Measurements from ENCODE around the gene RREB1. TPM values are rescaled to one million over a fixed set of nuclear protein-coding genes. Genes with fewer than 3 reads are reported as not detected.
A peak's percentile ranks its signal among the peaks of the same experiment; 100 is the strongest.

The RREB1 gene
- total RNA-seq, 1 experiment from 2014 or later = 35.8 TPM

- TF ChIP-seq, protein P1, sequence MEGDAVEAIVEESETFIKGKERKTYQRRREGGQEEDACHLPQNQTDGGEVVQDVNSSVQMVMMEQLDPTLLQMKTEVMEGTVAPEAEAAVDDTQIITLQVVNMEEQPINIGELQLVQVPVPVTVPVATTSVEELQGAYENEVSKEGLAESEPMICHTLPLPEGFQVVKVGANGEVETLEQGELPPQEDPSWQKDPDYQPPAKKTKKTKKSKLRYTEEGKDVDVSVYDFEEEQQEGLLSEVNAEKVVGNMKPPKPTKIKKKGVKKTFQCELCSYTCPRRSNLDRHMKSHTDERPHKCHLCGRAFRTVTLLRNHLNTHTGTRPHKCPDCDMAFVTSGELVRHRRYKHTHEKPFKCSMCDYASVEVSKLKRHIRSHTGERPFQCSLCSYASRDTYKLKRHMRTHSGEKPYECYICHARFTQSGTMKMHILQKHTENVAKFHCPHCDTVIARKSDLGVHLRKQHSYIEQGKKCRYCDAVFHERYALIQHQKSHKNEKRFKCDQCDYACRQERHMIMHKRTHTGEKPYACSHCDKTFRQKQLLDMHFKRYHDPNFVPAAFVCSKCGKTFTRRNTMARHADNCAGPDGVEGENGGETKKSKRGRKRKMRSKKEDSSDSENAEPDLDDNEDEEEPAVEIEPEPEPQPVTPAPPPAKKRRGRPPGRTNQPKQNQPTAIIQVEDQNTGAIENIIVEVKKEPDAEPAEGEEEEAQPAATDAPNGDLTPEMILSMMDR (conservative IDR thresholded peaks at IDR 0.05) = no peak
- no peak overlapping the region for H3K23ac ChIP-seq (ENCODE audit: insufficient read length, low read depth, low read length)
- no CpG with 5 or more reads among the region's 25 CpGs for WGBS (ENCODE audit: extremely low coverage, insufficient read length, low lambda C conversion rate)
- H3K4me1 ChIP-seq (ENCODE audit: insufficient read depth, low read length) = peaks cover 28% of the 10 kb centered on the region
- H2BK5ac ChIP-seq (ENCODE audit: insufficient read length, low read length) = no peak overlapping the region
- peaks cover 4% of the 10 kb centered on the region for H3K23me2 ChIP-seq (ENCODE audit: insufficient read length, low read depth, low read length, poor library complexity, severe bottlenecking)
- H3K9ac ChIP-seq (ENCODE audit: extremely low read depth, insufficient read length, low read length) = no peak overlapping the region
- no peak overlapping the region for H3K4ac ChIP-seq (ENCODE audit: low read depth, low read length)
- no peaks in the 10 kb centered on the region for H3K27me3 ChIP-seq (ENCODE audit: insufficient read depth, low read length)
- H3K14ac ChIP-seq (ENCODE audit: insufficient read depth, low read length) = no peak overlapping the region; the same call in 1 of the 2 replicates
- Mint-ChIP-seq H3K27me3 (ENCODE audit: low read depth) (no peaks in the 10 kb centered on the region), H3K4me1 (peaks cover 65 to 78% of the 10 kb centered on the region in 2 experiments), H3K4me3 (peak overlapping the region in 1 of 2 experiments; percentile 38; a peak in 2 of 5 replicates), H3K36me3 (ENCODE audit: insufficient read depth in 1 of 3, low read depth in 3 of 3) (no peaks in the 10 kb centered on the region; a peak in 1 of 7 replicates), H3K9me3 (no peaks in the 10 kb centered on the region), H3K27ac (no peak overlapping the region; a peak in 1 of 7 replicates)
- DNase-seq = no peak
- no peaks in the 10 kb centered on the region for H3K79me1 ChIP-seq (ENCODE audit: insufficient read depth, low read depth, low read length, poor library complexity, severe bottlenecking)
- no peak overlapping the region for H3K4me2 ChIP-seq (ENCODE audit: insufficient read depth, insufficient read length, low read length)
- no peak overlapping the region for H2AFZ ChIP-seq (ENCODE audit: low read length)
- H3K9me3 ChIP-seq (ENCODE audit: control insufficient read depth, low read depth, low read length) = no peaks in the 10 kb centered on the region
- H2BK12ac ChIP-seq (ENCODE audit: insufficient read length, low read depth, low read length) = no peak overlapping the region
- no peak overlapping the region for H2BK20ac ChIP-seq (ENCODE audit: low read depth, low read length, poor library complexity, severe bottlenecking)
- no peaks in the 10 kb centered on the region for H4K20me1 ChIP-seq (ENCODE audit: control insufficient read depth, insufficient read depth, insufficient read length)
- no peak overlapping the region for H2BK120ac ChIP-seq (ENCODE audit: low read depth, low read length, poor library complexity, severe bottlenecking)
- H3K79me2 ChIP-seq (ENCODE audit: insufficient read depth, low read length) = peaks cover 4% of the 10 kb centered on the region; the same call in 1 of the 2 replicates
- no peak overlapping the region for H4K8ac ChIP-seq (replicated peaks; ENCODE audit: insufficient read length, low read depth, low read length)
- H2AK5ac ChIP-seq (ENCODE audit: insufficient read length, low read length) = no peak overlapping the region
- H3K27ac ChIP-seq (ENCODE audit: insufficient read length, low read depth, low read length) = no peak overlapping the region
- no peak overlapping the region for H4K5ac ChIP-seq (ENCODE audit: insufficient read length, low read depth, low read length)
- no peak overlapping the region for H3T11ph ChIP-seq (ENCODE audit: low read length)
- H3K56ac ChIP-seq (ENCODE audit: insufficient read length, low read depth, low read length) = no peak overlapping the region
- no peak overlapping the region for H4K91ac ChIP-seq (ENCODE audit: insufficient read length, low read depth, low read length)
- 0 out of 2 replicates have a peak overlapping the region, but pooled peaks have one; percentile 29 for H2BK15ac ChIP-seq (ENCODE audit: low read depth, low read length)
- peak overlapping the region; percentile 1 for H3K18ac ChIP-seq (ENCODE audit: insufficient read length, low read depth, low read length)
Measured at GRCh38 chr6:7142228-7142801, 34.6 kb downstream of the RREB1 start.

Data from H9 (cell line).